Progenitor cell of endocrine pancreas (in vitro differentiated cells): ENCODE data around the gene FAH. TPM values are rescaled to one million over a fixed set of nuclear protein-coding genes. Genes with fewer than 3 reads are reported as not detected.

ENCODE experiments used
- DNase-seq: peaks from one replicate; pipeline ENCODE4 v3.0.0; 2021; ENCODE audit warnings: low spot score; ENCODE audit not compliant: unreplicated experiment
- H3K27ac Mint-ChIP-seq: 2 replicates; pipeline ENCODE4 v1.8.0; 2021; ENCODE audit warnings: mild to moderate bottlenecking, moderate library complexity, mixed read lengths
- H3K27me3 Mint-ChIP-seq: 2 replicates; pipeline ENCODE4 v1.8.0; 2021; ENCODE audit warnings: mixed read lengths
- H3K36me3 Mint-ChIP-seq: 2 replicates; pipeline ENCODE4 v1.8.0; 2022; ENCODE audit warnings: mixed read lengths; ENCODE audit not compliant: insufficient read depth
- H3K4me1 Mint-ChIP-seq: 2 replicates; pipeline ENCODE4 v1.8.0; 2021; ENCODE audit warnings: low read depth, mixed read lengths
- H3K4me3 Mint-ChIP-seq: 2 replicates; pipeline ENCODE4 v1.8.0; 2021; ENCODE audit warnings: low read depth, mild to moderate bottlenecking, moderate library complexity, mixed read lengths
- H3K9me3 Mint-ChIP-seq: 2 replicates; pipeline ENCODE4 v1.8.0; 2021; ENCODE audit warnings: low read depth, mixed read lengths
- total RNA-seq: library from RNA; stranded (reverse); gene quantifications from 2 replicates; pipeline ENCODE4 v1.2.1, GENCODE V29; 2021
- TF ChIP-seq, protein P1 (sequence below): fragments of 200-600 bp; sonication (generic); IDR thresholded peaks from one replicate; pipeline ENCODE4 v1.5.0; 2021; ENCODE audit warnings: antibody characterized with exemption, mild to moderate bottlenecking; ENCODE audit not compliant: unreplicated experiment

Gene FAH
- total RNA-seq, 1 donor from 2014 or later, result 18.4 TPM

DNA sequence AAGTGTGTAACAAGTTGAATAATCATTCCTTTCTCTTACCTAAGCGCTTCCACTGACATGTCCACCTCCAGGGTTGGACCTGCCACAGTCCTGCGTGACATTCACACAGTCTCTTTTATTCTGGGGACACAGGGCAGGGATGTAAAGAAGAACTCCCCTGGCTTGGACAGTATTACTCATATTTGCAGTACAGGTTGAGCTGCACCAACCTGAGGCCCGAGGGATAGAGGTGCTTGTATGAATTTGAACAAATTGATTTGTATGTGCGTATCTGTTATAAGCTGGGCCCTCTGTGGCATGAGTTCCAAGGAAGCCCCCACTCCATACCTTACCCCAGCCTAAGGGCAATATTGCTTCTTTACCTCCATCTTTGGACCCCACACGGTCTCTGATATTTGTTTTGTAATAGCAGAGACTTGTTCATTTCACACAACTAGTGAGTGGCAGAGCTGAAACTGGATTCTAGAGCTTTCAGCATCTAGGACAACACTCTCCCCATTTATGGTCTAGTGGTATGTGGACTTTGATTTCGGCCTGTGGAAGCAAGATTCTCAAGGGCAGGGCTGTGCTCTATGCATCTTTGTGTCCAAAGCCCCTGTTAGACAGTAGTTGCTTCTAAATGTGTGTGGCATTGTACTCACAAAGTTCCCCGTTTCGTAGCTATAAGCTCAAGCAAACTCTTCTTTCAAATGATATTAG, 39.2 kb downstream of the FAH start:
- no peak overlapping the region for H3K27ac Mint-ChIP-seq
- TF ChIP-seq, protein P1, sequence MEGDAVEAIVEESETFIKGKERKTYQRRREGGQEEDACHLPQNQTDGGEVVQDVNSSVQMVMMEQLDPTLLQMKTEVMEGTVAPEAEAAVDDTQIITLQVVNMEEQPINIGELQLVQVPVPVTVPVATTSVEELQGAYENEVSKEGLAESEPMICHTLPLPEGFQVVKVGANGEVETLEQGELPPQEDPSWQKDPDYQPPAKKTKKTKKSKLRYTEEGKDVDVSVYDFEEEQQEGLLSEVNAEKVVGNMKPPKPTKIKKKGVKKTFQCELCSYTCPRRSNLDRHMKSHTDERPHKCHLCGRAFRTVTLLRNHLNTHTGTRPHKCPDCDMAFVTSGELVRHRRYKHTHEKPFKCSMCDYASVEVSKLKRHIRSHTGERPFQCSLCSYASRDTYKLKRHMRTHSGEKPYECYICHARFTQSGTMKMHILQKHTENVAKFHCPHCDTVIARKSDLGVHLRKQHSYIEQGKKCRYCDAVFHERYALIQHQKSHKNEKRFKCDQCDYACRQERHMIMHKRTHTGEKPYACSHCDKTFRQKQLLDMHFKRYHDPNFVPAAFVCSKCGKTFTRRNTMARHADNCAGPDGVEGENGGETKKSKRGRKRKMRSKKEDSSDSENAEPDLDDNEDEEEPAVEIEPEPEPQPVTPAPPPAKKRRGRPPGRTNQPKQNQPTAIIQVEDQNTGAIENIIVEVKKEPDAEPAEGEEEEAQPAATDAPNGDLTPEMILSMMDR, result no peak
- H3K36me3 Mint-ChIP-seq, result peaks cover 5% of the 10 kb centered on the region
- DNase-seq, result no peak
- H3K27me3 Mint-ChIP-seq, result no peaks in the 10 kb centered on the region
- H3K4me3 Mint-ChIP-seq, result no peak overlapping the region
- peaks cover 6% of the 10 kb centered on the region for H3K4me1 Mint-ChIP-seq
- H3K9me3 Mint-ChIP-seq, result no peaks in the 10 kb centered on the region

DNA sequence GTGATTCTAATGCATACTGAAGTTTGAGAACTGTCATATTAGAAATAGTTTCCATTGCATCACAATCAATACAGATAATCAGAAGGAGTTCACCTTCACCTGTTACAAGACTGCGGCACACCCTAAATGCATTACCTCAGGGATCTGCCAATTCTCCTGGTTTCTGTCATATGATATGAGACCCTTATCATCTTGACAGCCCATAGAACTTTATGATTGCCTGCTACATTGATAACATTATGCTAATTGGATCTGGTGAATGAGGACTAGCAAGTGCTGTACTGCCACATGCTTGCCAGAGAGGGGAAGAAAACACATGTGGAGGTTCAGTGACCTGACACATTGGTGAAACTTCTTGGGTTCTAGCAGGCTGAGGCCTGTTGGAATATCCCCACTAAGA, 41.4 kb downstream of the FAH start:
- Mint-ChIP-seq H3K27me3 (peaks cover 3% of the 10 kb centered on the region), H3K36me3 (no peaks in the 10 kb centered on the region), H3K27ac (no peak overlapping the region), H3K9me3 (no peaks in the 10 kb centered on the region), H3K4me1 (peaks cover 6% of the 10 kb centered on the region), H3K4me3 (no peak overlapping the region)
- DNase-seq, result no peak
- TF ChIP-seq, protein P1, result no peak

DNA sequence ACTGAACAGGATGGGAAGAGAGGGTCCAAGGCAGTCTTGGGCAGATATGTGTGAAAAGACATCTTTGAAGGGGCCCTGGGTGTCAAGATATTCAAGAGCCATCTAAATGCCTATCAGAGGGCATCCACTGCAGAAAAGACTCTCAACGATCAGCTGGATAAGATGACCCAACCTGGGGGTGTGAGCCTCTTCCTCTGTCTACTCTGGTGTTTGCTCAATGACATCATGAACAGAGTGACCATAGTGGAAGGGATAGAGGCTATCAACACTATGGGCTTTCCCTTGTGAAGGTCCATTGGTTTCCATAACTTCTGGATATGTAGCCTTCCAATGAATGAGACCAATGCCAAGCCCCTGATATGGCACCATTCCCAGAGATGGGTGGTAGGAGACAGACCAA, 42.1 kb downstream of the FAH start:
- Mint-ChIP-seq H3K9me3 (no peaks in the 10 kb centered on the region), H3K27ac (no peak overlapping the region), H3K27me3 (peaks cover 6% of the 10 kb centered on the region), H3K4me1 (peaks cover 6% of the 10 kb centered on the region), H3K36me3 (no peaks in the 10 kb centered on the region), H3K4me3 (no peak overlapping the region)
- TF ChIP-seq, protein P1, result no peak
- no peak for DNase-seq

DNA sequence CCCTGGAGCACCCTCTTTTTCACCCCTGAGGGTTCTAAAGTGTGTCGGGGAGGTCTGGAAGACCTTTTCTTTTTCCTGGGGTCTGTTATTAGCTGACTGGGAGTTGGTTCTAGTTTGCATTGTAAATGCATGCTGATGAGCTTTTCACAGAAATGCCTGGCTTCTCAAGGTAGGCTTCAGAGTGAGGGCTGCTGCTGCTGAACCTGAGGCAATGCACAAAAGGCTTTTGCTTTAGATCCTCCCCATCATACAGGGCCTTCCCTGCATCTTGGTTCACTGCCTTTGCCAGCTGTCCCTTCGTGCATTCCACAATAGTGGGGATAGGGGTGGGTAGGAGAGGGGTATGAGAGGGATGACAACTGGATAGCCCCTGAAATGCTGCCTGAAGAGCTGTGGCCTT, 46.6 kb downstream of the FAH start:
- no peaks in the 10 kb centered on the region for H3K36me3 Mint-ChIP-seq
- H3K4me3 Mint-ChIP-seq, result no peak overlapping the region
- no peaks in the 10 kb centered on the region for H3K9me3 Mint-ChIP-seq
- no peaks in the 10 kb centered on the region for H3K4me1 Mint-ChIP-seq
- no peak overlapping the region for H3K27ac Mint-ChIP-seq
- H3K27me3 Mint-ChIP-seq, result peaks cover 6% of the 10 kb centered on the region
- TF ChIP-seq, protein P1, result no peak
- no peak for DNase-seq

DNA sequence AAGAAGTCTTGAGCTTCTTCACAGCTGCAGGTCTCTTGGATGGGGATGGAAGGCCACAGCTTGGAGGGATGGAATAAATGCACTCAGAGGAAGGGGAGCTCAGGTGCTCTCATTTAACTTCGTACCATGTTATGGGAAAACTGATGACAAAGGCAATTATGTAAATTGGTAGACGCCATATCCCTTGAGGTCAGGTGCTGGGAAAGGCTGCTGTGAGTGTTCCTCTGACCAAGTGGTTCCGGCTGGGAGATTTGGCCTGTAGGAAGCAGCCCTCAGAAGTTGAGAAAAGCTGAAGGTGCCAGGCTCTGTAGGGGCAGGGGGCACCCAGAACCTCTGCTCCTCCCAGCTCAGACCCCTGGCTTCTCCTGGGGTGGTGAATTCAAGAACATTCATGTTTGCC, 47.1 kb downstream of the FAH start:
- TF ChIP-seq, protein P1, result no peak
- Mint-ChIP-seq H3K4me3 (no peak overlapping the region), H3K4me1 (no peaks in the 10 kb centered on the region), H3K36me3 (no peaks in the 10 kb centered on the region), H3K27ac (no peak overlapping the region), H3K27me3 (peaks cover 6% of the 10 kb centered on the region), H3K9me3 (no peaks in the 10 kb centered on the region)
- DNase-seq, result no peak
